GM13977 (cell line): ENCODE results near the gene SNX27.
"Not testable (repeated sequence)": the region's sequence is repeated elsewhere in the genome, so short reads cannot be mapped to it uniquely, and the experiment has no call there.

ENCODE experiments used
- DNase-seq: peaks from one replicate; pipeline ENCODE4 v3.0.0; 2012; ENCODE audit warnings: low spot score
- CTCF ChIP-seq: IDR thresholded peaks from 2 replicates; pipeline ENCODE4 v1.5.1; 2012; ENCODE audit warnings: mild to moderate bottlenecking, control low read depth; ENCODE audit not compliant: insufficient read depth; ENCODE audit errors: extremely low read depth, missing control alignments
- in situ Hi-C: fragments of 300-500 bp; cut with MboI; formaldehyde crosslinking; loops from one replicate; pipeline ENCODE4 v1.12.0; 2022; ENCODE audit warnings: low sequenced_read_pairs, low pct_unique_long_range_greater_than_20kb, mixed read lengths, inconsistent platforms; ENCODE audit not compliant: unreplicated experiment

Gene SNX27

GRCh38 chr1:151721788-151722510, 110.1 kb downstream of the SNX27 start:
- TF ChIP-seq CTCF = no peak
- no peak for DNase-seq
- in situ Hi-C loops = no loop called here

- no peak for TF ChIP-seq CTCF
- DNase-seq = peak; percentile 3
- in situ Hi-C loops = no loop called here
Observed at GRCh38 chr1:151723726-151724370, 112.0 kb downstream of the SNX27 start.

GRCh38 chr1:151728151-151729054, 116.6 kb downstream of the SNX27 start:
- no peak for TF ChIP-seq CTCF
- DNase-seq = no peak
- in situ Hi-C loops = no loop called here

- no peak for TF ChIP-seq CTCF
- in situ Hi-C loops = no loop called here
- peak; percentile 4 for DNase-seq
Observed at GRCh38 chr1:151729157-151729965, 117.5 kb downstream of the SNX27 start.

GRCh38 chr1:151729966-151730291, 118.1 kb downstream of the SNX27 start:
- DNase-seq = no peak
- TF ChIP-seq CTCF = no peak
- in situ Hi-C loops = loop anchor here (10.0 kb wide), 1 partner anchor 135 kb away; no protein-coding TSS in a partner anchor

GRCh38 chr1:151733126-151733525, 121.3 kb downstream of the SNX27 start:
- in situ Hi-C loops = loop anchor here (10.0 kb wide), 1 partner anchor 138 kb away; no protein-coding TSS in a partner anchor
- TF ChIP-seq CTCF = no peak
- DNase-seq = no peak

GRCh38 chr1:151733995-151734394, 122.1 kb downstream of the SNX27 start:
- in situ Hi-C loops = loop anchor here (10.0 kb wide), 1 partner anchor 139 kb away; no protein-coding TSS in a partner anchor
- DNase-seq = not testable (repeated sequence)
